WTC11 (cell line): ENCODE measurements around the gene GPC4. TPM values are rescaled to one million over a fixed set of nuclear protein-coding genes. Genes with fewer than 3 reads are reported as not detected.

Experiments used
- ATAC-seq: fragments of 200-7000 bp; cut with Tn5 transposase; 2 replicates; pipeline ENCODE4 v1.10.0; 2021; ENCODE audit warnings: mild to moderate bottlenecking, moderate library complexity
- CTCF ChIA-PET: fragments of 300-600 bp; sonication (Branson Sonifier 250); formaldehyde crosslinking; loops from one replicate; lab custom pipeline; 2021; ENCODE audit warnings: antibody characterized with exemption; lab: Charles Lee
- POLR2A ChIA-PET: fragments of 350-600 bp; sonication (Branson Sonifier 250); formaldehyde crosslinking; loops from one replicate; lab custom pipeline; 2021; ENCODE audit warnings: antibody characterized with exemption; lab: Charles Lee
- DNase-seq: peaks from one replicate; pipeline ENCODE4 v3.0.0; 2021; ENCODE audit warnings: low spot score
- H3K27ac Mint-ChIP-seq: 2 replicates; pipeline ENCODE4 v1.8.0; 2021; ENCODE audit warnings: mixed read lengths
- H3K27me3 Mint-ChIP-seq: 2 replicates; pipeline ENCODE4 v1.8.0; 2021; ENCODE audit warnings: low read depth, mild to moderate bottlenecking, moderate library complexity, mixed read lengths
- H3K36me3 Mint-ChIP-seq: 2 replicates; pipeline ENCODE4 v1.8.0; 2021; ENCODE audit warnings: mixed read lengths
- H3K4me1 Mint-ChIP-seq: 2 replicates; pipeline ENCODE4 v1.8.0; 2022; ENCODE audit warnings: mixed read lengths
- H3K4me3 Mint-ChIP-seq: 2 replicates; pipeline ENCODE4 v1.8.0; 2021; ENCODE audit warnings: mild to moderate bottlenecking, moderate library complexity, mixed read lengths
- H3K9me3 Mint-ChIP-seq: 2 replicates; pipeline ENCODE4 v1.8.0; 2021; ENCODE audit warnings: mixed read lengths
- ARID4B ChIP-seq: sonication (generic); formaldehyde crosslinking; IDR thresholded peaks from 2 replicates; pipeline ENCODE4 v1.8.0; 2023; ENCODE audit warnings: missing genetic modification reagents, mild to moderate bottlenecking, borderline replicate concordance
- CBFB ChIP-seq: sonication (generic); formaldehyde crosslinking; IDR thresholded peaks from 2 replicates; pipeline ENCODE4 v1.8.1; 2022; ENCODE audit warnings: mild to moderate bottlenecking, low read depth, missing genetic modification reagents
- E2F4 ChIP-seq: sonication (generic); formaldehyde crosslinking; IDR thresholded peaks from 2 replicates; pipeline ENCODE4 v1.8.1; 2022; ENCODE audit warnings: low read depth, mild to moderate bottlenecking, moderate library complexity, missing genetic modification reagents, borderline replicate concordance
- ELF4 ChIP-seq: sonication (generic); formaldehyde crosslinking; IDR thresholded peaks from 2 replicates; pipeline ENCODE4 v1.8.1; 2022; ENCODE audit warnings: low read depth, mild to moderate bottlenecking, moderate library complexity, missing genetic modification reagents
- ESRRA ChIP-seq: sonication (generic); formaldehyde crosslinking; IDR thresholded peaks from 2 replicates; pipeline ENCODE4 v1.8.1; 2022; ENCODE audit warnings: mild to moderate bottlenecking, missing genetic modification reagents, borderline replicate concordance
- ETV6 ChIP-seq: sonication (generic); formaldehyde crosslinking; IDR thresholded peaks from 2 replicates; pipeline ENCODE4 v1.8.1; 2022; ENCODE audit warnings: mild to moderate bottlenecking, missing genetic modification reagents
- FOXJ3 ChIP-seq: sonication (generic); formaldehyde crosslinking; IDR thresholded peaks from 2 replicates; pipeline ENCODE4 v1.9.0; 2021; ENCODE audit warnings: missing genetic modification reagents, mild to moderate bottlenecking, borderline replicate concordance
- FOXP1 ChIP-seq: sonication (generic); formaldehyde crosslinking; IDR thresholded peaks from 2 replicates; pipeline ENCODE4 v1.8.0; 2022; ENCODE audit warnings: missing genetic modification reagents, mild to moderate bottlenecking, moderate library complexity, borderline replicate concordance
- GRHL2 ChIP-seq: fragments of 250-450 bp; sonication (Bioruptor Pico); IDR thresholded peaks from 2 replicates; pipeline ENCODE4 v1.8.0; 2022; ENCODE audit warnings: mild to moderate bottlenecking, moderate library complexity; ENCODE audit not compliant: insufficient replicate concordance, severe bottlenecking
- JUN ChIP-seq: sonication (generic); formaldehyde crosslinking; IDR thresholded peaks from 2 replicates; pipeline ENCODE4 v1.8.0; 2023; ENCODE audit warnings: mild to moderate bottlenecking, missing genetic modification reagents
- NR2C2 ChIP-seq: sonication (generic); formaldehyde crosslinking; IDR thresholded peaks from 2 replicates; pipeline ENCODE4 v1.8.0; 2022; ENCODE audit warnings: mild to moderate bottlenecking, missing genetic modification reagents
- RORB ChIP-seq: fragments of 250-450 bp; sonication (Bioruptor Pico); IDR thresholded peaks from 2 replicates; pipeline ENCODE4 v1.9.0; 2021; ENCODE audit warnings: mild to moderate bottlenecking
- SMAD4 ChIP-seq: sonication (generic); formaldehyde crosslinking; IDR thresholded peaks from 2 replicates; pipeline ENCODE4 v1.8.0; 2022; ENCODE audit warnings: mild to moderate bottlenecking, missing genetic modification reagents
- SOX15 ChIP-seq: fragments of 250-450 bp; sonication (Bioruptor Pico); IDR thresholded peaks from 2 replicates; pipeline ENCODE4 v1.9.0; 2021; ENCODE audit warnings: mild to moderate bottlenecking
- ZMAT4 ChIP-seq: fragments of 250-450 bp; sonication (Bioruptor Pico); IDR thresholded peaks from 2 replicates; pipeline ENCODE4 v1.9.0; 2021; ENCODE audit warnings: mild to moderate bottlenecking
- ZNF138 ChIP-seq: sonication (generic); formaldehyde crosslinking; conservative IDR thresholded peaks from 2 replicates; pipeline ENCODE4 v1.8.1; 2022; ENCODE audit warnings: mild to moderate bottlenecking, moderate library complexity, missing genetic modification reagents
- ZNF232 ChIP-seq: sonication (generic); formaldehyde crosslinking; IDR thresholded peaks from 2 replicates; pipeline ENCODE4 v1.8.0; 2022; ENCODE audit warnings: mild to moderate bottlenecking, missing genetic modification reagents
- ZNF317 ChIP-seq: sonication (generic); formaldehyde crosslinking; IDR thresholded peaks from 2 replicates; pipeline ENCODE4 v1.8.1; 2023; ENCODE audit warnings: low read depth, mild to moderate bottlenecking, moderate library complexity, missing genetic modification reagents, borderline replicate concordance
- ZNF396 ChIP-seq: fragments of 250-450 bp; sonication (Bioruptor Pico); IDR thresholded peaks from 2 replicates; pipeline ENCODE4 v1.8.0; 2021; ENCODE audit warnings: mild to moderate bottlenecking, moderate library complexity, borderline replicate concordance
- ZNF423 ChIP-seq: fragments of 250-450 bp; sonication (Bioruptor Pico); IDR thresholded peaks from 2 replicates; pipeline ENCODE4 v2.1.2; 2022; ENCODE audit warnings: mild to moderate bottlenecking, moderate library complexity
- ZNF671 ChIP-seq: fragments of 250-450 bp; sonication (Bioruptor Pico); IDR thresholded peaks from 2 replicates; pipeline ENCODE4 v1.8.0; 2021; ENCODE audit warnings: mild to moderate bottlenecking
- total RNA-seq: library from RNA; stranded (reverse); gene quantifications from 3 replicates; pipeline ENCODE4 v1.2.3, GENCODE V29; 2021
- TF ChIP-seq, protein P1 (sequence below): sonication (generic); formaldehyde crosslinking; conservative IDR thresholded peaks from 2 replicates; pipeline ENCODE4 v1.8.1; 2022; ENCODE audit warnings: mild to moderate bottlenecking, missing genetic modification reagents
- TF ChIP-seq, protein P2 (sequence below): fragments of 250-450 bp; sonication (Bioruptor Pico); IDR thresholded peaks from 2 replicates; pipeline ENCODE4 v2.1.2; 2022; ENCODE audit warnings: mild to moderate bottlenecking, moderate library complexity
- TF ChIP-seq, protein P3 (sequence below): sonication (generic); formaldehyde crosslinking; conservative IDR thresholded peaks from 2 replicates; pipeline ENCODE4 v1.8.1; 2023; ENCODE audit warnings: mild to moderate bottlenecking, low read depth, missing genetic modification reagents, moderate library complexity

Gene GPC4
- total RNA-seq, 1 experiment from 2014 or later = 144 TPM

- TF ChIP-seq E2F4 (CRISPR knock-in tag) = no peak
- TF ChIP-seq ARID4B (CRISPR knock-in tag) = no peak
- TF ChIP-seq ETV6 (CRISPR knock-in tag) = no peak
Observed at GRCh38 chrX:133369065-133369464, 46.2 kb downstream of the GPC4 start (continued).

GRCh38 chrX:133366735-133367134 lies 48.6 kb downstream of the GPC4 start:
- CTCF ChIA-PET = no interaction called here
- DNase-seq = no peak
- no peak overlapping the region for H3K4me3 Mint-ChIP-seq
- TF ChIP-seq ZMAT4 = no peak
- no peak for TF ChIP-seq ZNF671
- TF ChIP-seq CBFB (CRISPR knock-in tag) = no peak
- TF ChIP-seq GRHL2 = no peak
- no peak for TF ChIP-seq ZNF317
- TF ChIP-seq, protein P1, sequence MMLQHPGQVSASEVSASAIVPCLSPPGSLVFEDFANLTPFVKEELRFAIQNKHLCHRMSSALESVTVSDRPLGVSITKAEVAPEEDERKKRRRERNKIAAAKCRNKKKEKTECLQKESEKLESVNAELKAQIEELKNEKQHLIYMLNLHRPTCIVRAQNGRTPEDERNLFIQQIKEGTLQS (CRISPR knock-in tag) = no peak
- TF ChIP-seq ESRRA (CRISPR knock-in tag) = no peak
- no peak for TF ChIP-seq ZNF396 (CRISPR knock-in tag)
- no peak for TF ChIP-seq SMAD4 (CRISPR knock-in tag)
- no peak for TF ChIP-seq NR2C2
- TF ChIP-seq, protein P2, sequence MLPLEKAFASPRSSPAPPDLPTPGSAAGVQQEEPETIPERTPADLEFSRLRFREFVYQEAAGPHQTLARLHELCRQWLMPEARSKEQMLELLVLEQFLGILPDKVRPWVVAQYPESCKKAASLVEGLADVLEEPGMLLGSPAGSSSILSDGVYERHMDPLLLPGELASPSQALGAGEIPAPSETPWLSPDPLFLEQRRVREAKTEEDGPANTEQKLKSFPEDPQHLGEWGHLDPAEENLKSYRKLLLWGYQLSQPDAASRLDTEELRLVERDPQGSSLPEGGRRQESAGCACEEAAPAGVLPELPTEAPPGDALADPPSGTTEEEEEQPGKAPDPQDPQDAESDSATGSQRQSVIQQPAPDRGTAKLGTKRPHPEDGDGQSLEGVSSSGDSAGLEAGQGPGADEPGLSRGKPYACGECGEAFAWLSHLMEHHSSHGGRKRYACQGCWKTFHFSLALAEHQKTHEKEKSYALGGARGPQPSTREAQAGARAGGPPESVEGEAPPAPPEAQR = no peak
- no peak for TF ChIP-seq ELF4 (CRISPR knock-in tag)
- no peak for TF ChIP-seq FOXJ3 (CRISPR knock-in tag)
- peaks cover 74% of the 10 kb centered on the region for H3K4me1 Mint-ChIP-seq
- H3K27me3 Mint-ChIP-seq = no peaks in the 10 kb centered on the region
- no peak overlapping the region for H3K27ac Mint-ChIP-seq
- H3K9me3 Mint-ChIP-seq = no peaks in the 10 kb centered on the region
- H3K36me3 Mint-ChIP-seq = no peaks in the 10 kb centered on the region
- no peak for ATAC-seq
- POLR2A ChIA-PET = no interaction called here

DNA sequence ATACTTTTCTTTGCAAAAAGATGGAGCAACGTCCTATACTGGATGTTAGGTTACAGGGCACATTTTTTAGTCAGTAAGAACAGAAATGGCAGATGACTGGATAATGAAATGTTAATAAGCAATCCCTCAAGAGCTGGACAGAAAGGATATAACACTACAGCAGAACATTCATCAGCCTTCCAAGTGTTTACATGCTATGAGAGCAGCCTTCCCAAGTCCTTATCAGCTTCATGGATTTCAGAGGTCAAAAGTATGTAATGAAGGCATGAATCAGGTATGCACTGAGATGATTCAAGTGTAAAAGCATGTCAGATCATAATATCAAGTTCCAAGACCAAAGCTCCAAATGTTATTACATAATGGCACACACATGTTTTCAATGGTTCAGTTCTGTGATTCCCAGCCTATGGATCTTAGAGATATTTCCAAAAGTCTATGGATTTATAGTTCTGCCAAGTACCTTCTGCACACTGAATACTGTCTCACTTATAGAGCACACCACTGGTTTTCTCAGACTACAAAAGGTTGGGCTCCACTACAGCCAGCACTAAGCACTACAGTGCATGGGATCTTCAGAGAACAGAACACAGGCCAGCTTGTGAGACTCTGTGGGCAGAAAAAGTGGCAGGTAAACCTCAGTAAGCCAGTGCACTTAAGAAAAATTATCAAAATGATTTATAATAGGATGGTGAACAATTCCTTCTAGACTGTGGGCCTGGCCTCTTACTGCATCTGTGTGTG lies 49.2 kb downstream of the GPC4 start:
- H3K27ac Mint-ChIP-seq = no peak overlapping the region
- ChIA-PET POLR2A (no interaction called here), CTCF (no interaction called here)
- no peak for ATAC-seq
- no peaks in the 10 kb centered on the region for H3K36me3 Mint-ChIP-seq
- no peak for DNase-seq
- H3K27me3 Mint-ChIP-seq = no peaks in the 10 kb centered on the region
- H3K4me3 Mint-ChIP-seq = no peak overlapping the region
- H3K4me1 Mint-ChIP-seq = peaks cover 74% of the 10 kb centered on the region
- no peaks in the 10 kb centered on the region for H3K9me3 Mint-ChIP-seq
- TF ChIP-seq JUN (no peak), FOXP1 (no peak), ZNF423 (no peak), ZMAT4 (no peak), ZNF232 (CRISPR knock-in tag) (no peak), ZNF138 (no peak), RORB (CRISPR knock-in tag) (no peak), ESRRA (CRISPR knock-in tag) (no peak), SOX15 (CRISPR knock-in tag) (no peak)
- TF ChIP-seq, protein P3, sequence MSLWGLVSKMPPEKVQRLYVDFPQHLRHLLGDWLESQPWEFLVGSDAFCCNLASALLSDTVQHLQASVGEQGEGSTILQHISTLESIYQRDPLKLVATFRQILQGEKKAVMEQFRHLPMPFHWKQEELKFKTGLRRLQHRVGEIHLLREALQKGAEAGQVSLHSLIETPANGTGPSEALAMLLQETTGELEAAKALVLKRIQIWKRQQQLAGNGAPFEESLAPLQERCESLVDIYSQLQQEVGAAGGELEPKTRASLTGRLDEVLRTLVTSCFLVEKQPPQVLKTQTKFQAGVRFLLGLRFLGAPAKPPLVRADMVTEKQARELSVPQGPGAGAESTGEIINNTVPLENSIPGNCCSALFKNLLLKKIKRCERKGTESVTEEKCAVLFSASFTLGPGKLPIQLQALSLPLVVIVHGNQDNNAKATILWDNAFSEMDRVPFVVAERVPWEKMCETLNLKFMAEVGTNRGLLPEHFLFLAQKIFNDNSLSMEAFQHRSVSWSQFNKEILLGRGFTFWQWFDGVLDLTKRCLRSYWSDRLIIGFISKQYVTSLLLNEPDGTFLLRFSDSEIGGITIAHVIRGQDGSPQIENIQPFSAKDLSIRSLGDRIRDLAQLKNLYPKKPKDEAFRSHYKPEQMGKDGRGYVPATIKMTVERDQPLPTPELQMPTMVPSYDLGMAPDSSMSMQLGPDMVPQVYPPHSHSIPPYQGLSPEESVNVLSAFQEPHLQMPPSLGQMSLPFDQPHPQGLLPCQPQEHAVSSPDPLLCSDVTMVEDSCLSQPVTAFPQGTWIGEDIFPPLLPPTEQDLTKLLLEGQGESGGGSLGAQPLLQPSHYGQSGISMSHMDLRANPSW (CRISPR knock-in tag) = no peak
